Neutrophil (primary cell): Measurements from ENCODE around the gene EYA2.

ENCODE experiments used
- H3K27ac ChIP-seq: fragments of 200-600 bp; sonication (generic); 2 replicates; pipeline ENCODE4 v1.5.1; 2016; ENCODE audit warnings: mild to moderate bottlenecking, moderate library complexity
- H3K27me3 ChIP-seq: fragments of 200-600 bp; sonication (generic); 2 replicates; pipeline ENCODE4 v1.6.0; 2016; ENCODE audit warnings: mild to moderate bottlenecking
- H3K36me3 ChIP-seq: fragments of 200-600 bp; sonication (generic); 2 replicates; pipeline ENCODE4 v1.5.1; 2017
- H3K4me1 ChIP-seq, 2 experiments: fragments of 200-600 bp in 1 of 2; sonication (generic) in 1 of 2; 1 replicate in 1 of 2; 2 replicates in 1 of 2; pipeline versions ENCODE4 v1.5.1 to v1.6.1; 2013 to 2016; ENCODE audit warnings: low read depth in 1 of 2, low read length in 1 of 2, mild to moderate bottlenecking in 1 of 2, moderate library complexity in 1 of 2; ENCODE audit not compliant: control insufficient read depth in 1 of 2, insufficient read depth in 1 of 2
- H3K4me3 ChIP-seq, 2 experiments: fragments of 200-600 bp in 1 of 2; sonication (generic) in 1 of 2; 1 replicate in 1 of 2; 2 replicates in 1 of 2; pipeline ENCODE4 v1.5.1; 2013 to 2016; ENCODE audit warnings: low read depth in 1 of 2, low read length in 1 of 2, mild to moderate bottlenecking in 1 of 2, moderate library complexity in 1 of 2
- H3K9me3 ChIP-seq: fragments of 200-600 bp; sonication (generic); 2 replicates; pipeline ENCODE4 v1.5.1; 2016
- TF ChIP-seq, protein P1 (sequence below): fragments of 200-600 bp; sonication (generic); IDR thresholded peaks from 2 replicates; pipeline ENCODE4 v1.5.1; 2016; ENCODE audit warnings: antibody characterized with exemption

Gene EYA2

DNA sequence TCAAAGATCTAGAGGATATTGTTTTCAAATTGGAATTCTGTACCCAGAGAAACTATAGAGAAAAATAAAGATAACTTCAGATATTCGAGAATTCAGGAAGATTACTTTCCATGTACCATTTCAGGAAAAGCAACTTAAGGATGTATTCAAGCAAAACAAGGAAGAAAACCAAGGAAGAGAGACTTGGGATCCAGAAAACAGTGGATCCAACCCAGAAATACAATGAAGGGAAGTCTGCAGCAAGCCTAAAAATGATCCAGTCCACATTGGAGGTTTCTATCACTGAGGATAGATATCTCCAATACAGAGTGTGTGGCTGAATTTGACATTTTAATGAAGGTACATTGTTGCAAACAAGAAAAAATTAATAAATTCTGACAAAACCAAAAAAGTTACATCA, 201.0 kb downstream of the EYA2 start:
- H3K4me3 ChIP-seq = no peak overlapping the region
- TF ChIP-seq, protein P1, sequence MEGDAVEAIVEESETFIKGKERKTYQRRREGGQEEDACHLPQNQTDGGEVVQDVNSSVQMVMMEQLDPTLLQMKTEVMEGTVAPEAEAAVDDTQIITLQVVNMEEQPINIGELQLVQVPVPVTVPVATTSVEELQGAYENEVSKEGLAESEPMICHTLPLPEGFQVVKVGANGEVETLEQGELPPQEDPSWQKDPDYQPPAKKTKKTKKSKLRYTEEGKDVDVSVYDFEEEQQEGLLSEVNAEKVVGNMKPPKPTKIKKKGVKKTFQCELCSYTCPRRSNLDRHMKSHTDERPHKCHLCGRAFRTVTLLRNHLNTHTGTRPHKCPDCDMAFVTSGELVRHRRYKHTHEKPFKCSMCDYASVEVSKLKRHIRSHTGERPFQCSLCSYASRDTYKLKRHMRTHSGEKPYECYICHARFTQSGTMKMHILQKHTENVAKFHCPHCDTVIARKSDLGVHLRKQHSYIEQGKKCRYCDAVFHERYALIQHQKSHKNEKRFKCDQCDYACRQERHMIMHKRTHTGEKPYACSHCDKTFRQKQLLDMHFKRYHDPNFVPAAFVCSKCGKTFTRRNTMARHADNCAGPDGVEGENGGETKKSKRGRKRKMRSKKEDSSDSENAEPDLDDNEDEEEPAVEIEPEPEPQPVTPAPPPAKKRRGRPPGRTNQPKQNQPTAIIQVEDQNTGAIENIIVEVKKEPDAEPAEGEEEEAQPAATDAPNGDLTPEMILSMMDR = no peak
- H3K36me3 ChIP-seq = no peaks in the 10 kb centered on the region
- H3K4me1 ChIP-seq = no peaks in the 10 kb centered on the region
- H3K27ac ChIP-seq = no peak overlapping the region
- peaks cover 3% of the 10 kb centered on the region for H3K27me3 ChIP-seq
- no peaks in the 10 kb centered on the region for H3K9me3 ChIP-seq

DNA sequence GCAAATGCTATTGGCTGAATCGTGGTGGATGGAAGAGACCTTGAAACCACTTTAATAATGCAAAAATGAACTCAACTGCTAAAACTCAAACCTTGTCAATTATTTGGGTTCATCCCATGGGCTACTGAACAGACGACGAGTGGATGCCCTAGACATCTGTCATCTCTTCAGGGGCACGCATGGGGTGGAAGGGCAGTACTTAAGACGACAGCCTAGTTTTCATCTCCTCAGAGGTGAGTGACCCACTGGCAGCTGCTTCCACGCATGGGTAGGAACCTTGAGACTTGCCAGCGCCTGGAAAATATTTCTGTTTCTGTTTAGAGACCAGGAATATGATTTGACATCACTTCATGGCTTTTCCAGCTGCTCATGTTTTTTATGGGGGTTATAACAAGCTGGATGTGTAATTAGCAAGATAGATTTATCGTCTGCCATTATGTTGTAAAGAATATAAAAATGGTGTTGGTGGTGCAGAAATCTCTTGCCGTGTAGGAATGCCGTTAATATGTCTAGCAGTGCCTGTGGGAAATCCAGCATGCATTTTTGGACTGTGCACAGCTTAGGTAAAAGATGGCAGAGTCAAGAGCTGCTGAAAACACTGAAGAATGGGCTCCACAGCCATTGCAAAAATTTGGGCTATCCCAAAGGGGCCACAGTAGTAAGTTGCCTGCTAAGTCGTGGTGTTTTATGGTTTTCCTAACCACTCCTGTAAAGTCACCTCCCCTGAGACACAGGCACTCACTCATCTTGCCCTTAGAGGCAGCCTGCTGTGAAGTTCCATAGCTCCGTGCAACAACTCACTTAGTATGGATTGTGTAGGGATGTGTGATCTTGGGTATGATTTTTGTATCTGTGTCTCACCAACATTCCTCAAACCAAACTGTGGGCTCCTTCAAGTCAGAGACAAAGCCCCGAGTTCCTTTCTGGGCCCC, 203.3 kb downstream of the EYA2 start:
- TF ChIP-seq, protein P1 = no peak
- no peaks in the 10 kb centered on the region for H3K4me1 ChIP-seq
- no peaks in the 10 kb centered on the region for H3K9me3 ChIP-seq
- H3K4me3 ChIP-seq = no peak overlapping the region
- no peak overlapping the region for H3K27ac ChIP-seq
- peaks cover 3% of the 10 kb centered on the region for H3K27me3 ChIP-seq
- no peaks in the 10 kb centered on the region for H3K36me3 ChIP-seq

DNA sequence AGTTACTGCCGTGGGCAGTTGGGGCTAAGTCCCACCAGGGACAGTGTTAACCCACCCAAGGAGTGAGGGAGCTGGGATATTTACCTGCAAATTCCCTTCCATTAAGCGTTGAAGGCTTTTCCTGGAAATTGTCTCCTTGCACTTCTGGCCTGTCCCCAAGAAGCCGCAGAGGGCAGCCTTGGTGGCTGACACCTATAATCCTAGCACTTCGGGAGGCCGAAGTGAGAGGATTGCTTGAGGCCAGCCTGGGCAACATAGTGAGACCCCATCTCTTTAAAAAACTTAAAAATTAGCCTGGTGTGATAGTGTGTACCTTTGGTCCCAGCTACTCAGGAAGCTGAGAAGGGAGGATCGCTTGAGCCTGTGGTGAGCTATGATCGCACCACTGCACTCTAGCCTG, 204.4 kb downstream of the EYA2 start:
- H3K36me3 ChIP-seq = no peaks in the 10 kb centered on the region
- TF ChIP-seq, protein P1 = no peak
- H3K27me3 ChIP-seq = peaks cover 3% of the 10 kb centered on the region
- no peak overlapping the region for H3K4me3 ChIP-seq
- H3K9me3 ChIP-seq = peaks cover 5% of the 10 kb centered on the region
- H3K4me1 ChIP-seq = no peaks in the 10 kb centered on the region
- H3K27ac ChIP-seq = no peak overlapping the region

GRCh38 chr20:47099825-47100441, 205.3 kb downstream of the EYA2 start:
- Histone ChIP-seq H3K36me3 (no peaks in the 10 kb centered on the region), H3K27me3 (peaks cover 3% of the 10 kb centered on the region), H3K4me1 (no peaks in the 10 kb centered on the region), H3K27ac (no peak overlapping the region), H3K9me3 (peaks cover 5% of the 10 kb centered on the region), H3K4me3 (no peak overlapping the region)
- TF ChIP-seq, protein P1 = no peak

DNA sequence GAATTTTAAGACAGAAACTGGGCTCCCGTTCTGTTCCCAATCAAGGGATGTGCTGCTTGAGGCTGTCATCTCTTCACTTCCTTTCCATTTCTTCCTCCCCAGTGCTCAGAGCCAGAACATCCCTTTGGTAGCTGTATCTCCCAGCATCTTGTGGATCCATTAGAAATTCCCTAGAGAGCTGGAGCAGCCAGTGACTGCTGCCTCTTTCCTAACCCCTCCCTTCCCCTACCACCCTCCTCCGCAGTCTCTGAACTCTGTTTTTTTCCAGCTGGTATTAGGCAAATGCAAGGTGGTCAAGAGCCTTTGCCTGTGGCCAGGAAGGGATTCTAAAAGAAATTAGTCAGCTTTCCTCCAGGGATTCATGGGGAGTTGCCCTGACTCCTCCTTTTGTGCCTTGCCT, 208.0 kb downstream of the EYA2 start:
- TF ChIP-seq, protein P1 = no peak

More for the DNA sequence above, 208.0 kb downstream of the EYA2 start:
- H3K4me1 ChIP-seq = no peaks in the 10 kb centered on the region
- no peak overlapping the region for H3K4me3 ChIP-seq
- H3K36me3 ChIP-seq = no peaks in the 10 kb centered on the region
- H3K27ac ChIP-seq = no peak overlapping the region
- H3K9me3 ChIP-seq = peaks cover 5% of the 10 kb centered on the region
- H3K27me3 ChIP-seq = peaks cover 3% of the 10 kb centered on the region
